Lower leg skin (tissue), 3 donors: ENCODE data around the gene SLC38A1.

Source experiments
- CTCF ChIP-seq, 3 donors: fragments of 450-650 bp; IDR thresholded peaks; one replicate each; pipeline ENCODE4 v1.5.1; 2016; ENCODE audit warnings: antibody characterized with exemption in 3 of 3, mild to moderate bottlenecking in 3 of 3, moderate library complexity in 2 of 3
- POLR2A ChIP-seq, 2 donors: fragments of 450-650 bp; IDR thresholded peaks; one replicate each; pipeline ENCODE4 v1.6.1; 2016 to 2017; ENCODE audit warnings: antibody characterized with exemption in 2 of 2, mild to moderate bottlenecking in 1 of 2, moderate library complexity in 1 of 2

- TF ChIP-seq CTCF (IDR thresholded peaks at IDR 0.05) (no peak), POLR2A (IDR thresholded peaks at IDR 0.05) (no peak)
Measured at GRCh38 chr12:46152456-46152855, 116.4 kb downstream of the SLC38A1 start.
